Measurements from ENCODE around the gene BATF.

DNA sequence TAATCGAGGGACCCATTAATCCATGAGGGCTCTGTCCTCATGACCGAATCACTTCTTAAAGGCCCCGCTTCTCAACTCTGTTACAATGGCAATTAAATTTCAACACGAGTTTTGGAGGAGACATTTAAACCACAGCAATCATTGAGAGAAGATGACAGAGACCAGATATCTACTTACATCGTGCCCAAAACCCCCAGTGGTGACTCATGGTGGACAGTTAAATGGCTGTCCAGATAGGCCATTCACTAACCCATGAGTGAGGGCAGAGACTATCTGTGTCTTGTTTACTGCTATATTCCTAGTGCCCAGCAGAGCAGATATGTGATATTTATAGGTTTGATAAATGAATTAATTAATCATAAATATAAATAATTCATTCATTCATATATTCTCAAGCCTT is 36.2 kb downstream of the BATF start:
- TF ChIP-seq CTCF (IDR thresholded peaks at IDR 0.05; ENCODE audit: poor library complexity) (no peak), EZH2 (IDR thresholded peaks at IDR 0.05; ENCODE audit: borderline replicate concordance) (no peak)
